ENCODE data around the gene RGS10. TPM values are rescaled to one million over a fixed set of nuclear protein-coding genes. Genes with fewer than 3 reads are reported as not detected.
"Not testable (repeated sequence)": the region's sequence is repeated elsewhere in the genome, so short reads cannot be mapped to it uniquely, and the experiment has no call there.

RGS10 gene
- total RNA-seq, 1 donor from 2014 or later, result 125 TPM

GRCh38 chr10:119470920-119471702, 71.4 kb downstream of the RGS10 start:
- intact Hi-C loops (cut with micrococcal nuclease), result no loop called here

- intact Hi-C loops (cut with micrococcal nuclease), result no loop called here
These were observed 72.7 kb downstream of the RGS10 start for GRCh38 chr10:119469846-119470245.

GRCh38 chr10:119469325-119469707, 73.2 kb downstream of the RGS10 start:
- intact Hi-C loops (cut with micrococcal nuclease), result no loop called here

GRCh38 chr10:119468542-119469324, 73.8 kb downstream of the RGS10 start:
- intact Hi-C loops (cut with micrococcal nuclease), result no loop called here

- intact Hi-C loops (cut with micrococcal nuclease), result no loop called here
These were observed 75.9 kb downstream of the RGS10 start for GRCh38 chr10:119466655-119467054.

- intact Hi-C loops (cut with micrococcal nuclease), result no loop called here
These were observed 76.4 kb downstream of the RGS10 start for GRCh38 chr10:119466076-119466475.

- intact Hi-C loops (cut with micrococcal nuclease), result no loop called here
These were observed 77.4 kb downstream of the RGS10 start for GRCh38 chr10:119465085-119465484.

GRCh38 chr10:119463195-119463594, 79.3 kb downstream of the RGS10 start:
- intact Hi-C loops (cut with micrococcal nuclease), result not testable (repeated sequence)

GRCh38 chr10:119462773-119463172, 79.7 kb downstream of the RGS10 start:
- intact Hi-C loops (cut with micrococcal nuclease), result no loop called here

- intact Hi-C loops (cut with micrococcal nuclease), result no loop called here
These were observed 80.6 kb downstream of the RGS10 start for GRCh38 chr10:119461923-119462322.

GRCh38 chr10:119461380-119461779, 81.1 kb downstream of the RGS10 start:
- intact Hi-C loops (cut with micrococcal nuclease), result no loop called here

- intact Hi-C loops (cut with micrococcal nuclease), result no loop called here
These were observed 81.9 kb downstream of the RGS10 start for GRCh38 chr10:119460369-119461195.

- intact Hi-C loops (cut with micrococcal nuclease), result no loop called here
These were observed 82.7 kb downstream of the RGS10 start for GRCh38 chr10:119459681-119460340.

- intact Hi-C loops (cut with micrococcal nuclease), result no loop called here
These were observed 84.4 kb downstream of the RGS10 start for GRCh38 chr10:119457966-119458766.

GRCh38 chr10:119456435-119456810, 86.1 kb downstream of the RGS10 start:
- intact Hi-C loops (cut with micrococcal nuclease), result no loop called here

GRCh38 chr10:119455609-119456434, 86.7 kb downstream of the RGS10 start:
- intact Hi-C loops (cut with micrococcal nuclease), result no loop called here

GRCh38 chr10:119454990-119455389, 87.5 kb downstream of the RGS10 start:
- intact Hi-C loops (cut with micrococcal nuclease), result no loop called here

- intact Hi-C loops (cut with micrococcal nuclease), result no loop called here
These were observed 88.2 kb downstream of the RGS10 start for GRCh38 chr10:119454316-119454715.

- intact Hi-C loops (cut with micrococcal nuclease), result no loop called here
These were observed 89.2 kb downstream of the RGS10 start for GRCh38 chr10:119453313-119453712.

- intact Hi-C loops (cut with micrococcal nuclease), result no loop called here
These were observed 90.1 kb downstream of the RGS10 start for GRCh38 chr10:119452396-119452795.

Data from T-helper 1 cell treated with Interleukin-12 subunit alpha and Interleukin-12 subunit beta and Interleukin-4 antibody, amounts not matched to agents 30 ng/mL and 1 ng/mL, for 36 hours (primary cell).